H9 (cell line): ENCODE data around the gene USP14. TPM values are rescaled to one million over a fixed set of nuclear protein-coding genes. Genes with fewer than 3 reads are reported as not detected.

ENCODE experiments used
- DNase-seq: peaks from one replicate; pipeline ENCODE4 v3.0.0-alpha.2; 2017
- H2AFZ ChIP-seq: one replicate; pipeline ENCODE4 v1.6.1; 2013; ENCODE audit warnings: mild to moderate bottlenecking, low read length, control low read depth, moderate library complexity
- H2AK5ac ChIP-seq: 2 replicates; pipeline ENCODE4 v1.6.1; 2013; ENCODE audit warnings: low read length, control low read depth, mixed read lengths; ENCODE audit not compliant: insufficient read length
- H2BK120ac ChIP-seq: one replicate; pipeline ENCODE4 v1.6.1; 2013; ENCODE audit warnings: low read depth, mild to moderate bottlenecking, low read length, control low read depth, inconsistent platforms; ENCODE audit not compliant: poor library complexity, severe bottlenecking
- H2BK12ac ChIP-seq: 2 replicates; pipeline ENCODE4 v1.6.1; 2013; ENCODE audit warnings: low read length, control low read depth, mixed read lengths, low read depth; ENCODE audit not compliant: insufficient read length
- H2BK15ac ChIP-seq: 2 replicates; pipeline ENCODE4 v1.6.1; 2013; ENCODE audit warnings: low read depth, low read length, control low read depth
- H2BK20ac ChIP-seq: one replicate; pipeline ENCODE4 v1.6.1; 2013; ENCODE audit warnings: low read depth, mild to moderate bottlenecking, low read length, control low read depth, inconsistent platforms; ENCODE audit not compliant: poor library complexity, severe bottlenecking
- H2BK5ac ChIP-seq: 2 replicates; pipeline ENCODE4 v1.6.1; 2013; ENCODE audit warnings: low read length, control low read depth, mixed read lengths; ENCODE audit not compliant: insufficient read length
- H3K14ac ChIP-seq: 2 replicates; pipeline ENCODE4 v1.6.1; 2013; ENCODE audit warnings: low read length, control low read depth; ENCODE audit not compliant: insufficient read depth
- H3K18ac ChIP-seq: 2 replicates; pipeline ENCODE4 v1.6.1; 2013; ENCODE audit warnings: low read depth, mild to moderate bottlenecking, mixed read lengths, low read length, control low read depth; ENCODE audit not compliant: insufficient read length
- H3K23ac ChIP-seq: 2 replicates; pipeline ENCODE4 v1.6.1; 2013; ENCODE audit warnings: low read length, control low read depth, mixed read lengths, low read depth; ENCODE audit not compliant: insufficient read length
- H3K23me2 ChIP-seq: 2 replicates; pipeline ENCODE4 v1.6.1; 2013; ENCODE audit warnings: low read depth, mild to moderate bottlenecking, mixed read lengths, low read length, control low read depth; ENCODE audit not compliant: insufficient read length, poor library complexity, severe bottlenecking
- H3K27ac ChIP-seq: 2 replicates; pipeline ENCODE4 v1.5.1; 2013; ENCODE audit warnings: low read length, control low read depth, mixed read lengths, low read depth; ENCODE audit not compliant: insufficient read length
- H3K27me3 ChIP-seq: 2 replicates; pipeline ENCODE4 v1.6.1; 2013; ENCODE audit warnings: low read length, control low read depth, inconsistent platforms; ENCODE audit not compliant: insufficient read depth
- H3K4ac ChIP-seq: 2 replicates; pipeline ENCODE4 v1.6.1; 2013; ENCODE audit warnings: low read depth, mild to moderate bottlenecking, control low read depth, inconsistent platforms, low read length, moderate library complexity
- H3K4me1 ChIP-seq: 2 replicates; pipeline ENCODE4 v1.6.1; 2013; ENCODE audit warnings: low read length, control low read depth, inconsistent platforms; ENCODE audit not compliant: insufficient read depth
- H3K4me2 ChIP-seq: 2 replicates; pipeline ENCODE4 v1.6.1; 2013; ENCODE audit warnings: low read length, control low read depth, mixed read lengths; ENCODE audit not compliant: insufficient read length, insufficient read depth
- H3K56ac ChIP-seq: 2 replicates; pipeline ENCODE4 v1.6.1; 2013; ENCODE audit warnings: low read depth, mild to moderate bottlenecking, mixed read lengths, low read length, control low read depth; ENCODE audit not compliant: insufficient read length
- H3K79me1 ChIP-seq: 2 replicates; pipeline ENCODE4 v1.6.1; 2013; ENCODE audit warnings: low read depth, mild to moderate bottlenecking, moderate library complexity, low read length, control low read depth, inconsistent platforms; ENCODE audit not compliant: insufficient read depth, poor library complexity, severe bottlenecking
- H3K79me2 ChIP-seq: 2 replicates; pipeline ENCODE4 v1.6.1; 2013; ENCODE audit warnings: low read length, control low read depth, inconsistent platforms; ENCODE audit not compliant: insufficient read depth
- H3K9ac ChIP-seq: 2 replicates; pipeline ENCODE4 v1.6.1; 2013; ENCODE audit warnings: low read length, control low read depth, mixed read lengths; ENCODE audit not compliant: insufficient read length; ENCODE audit errors: extremely low read depth
- H3K9me3 ChIP-seq: one replicate; pipeline ENCODE4 v1.6.1; 2013; ENCODE audit warnings: low read depth, low read length, inconsistent platforms; ENCODE audit not compliant: control insufficient read depth
- H3T11ph ChIP-seq: one replicate; pipeline ENCODE4 v1.6.1; 2013; ENCODE audit warnings: mild to moderate bottlenecking, low read length, control low read depth, inconsistent platforms
- H4K20me1 ChIP-seq: one replicate; pipeline ENCODE4 v1.6.1; 2013; ENCODE audit not compliant: control insufficient read depth, insufficient read length, insufficient read depth
- H4K5ac ChIP-seq: 2 replicates; pipeline ENCODE4 v1.6.1; 2013; ENCODE audit warnings: low read depth, mild to moderate bottlenecking, mixed read lengths, low read length, control low read depth; ENCODE audit not compliant: insufficient read length
- H4K8ac ChIP-seq: replicated peaks from 2 replicates; pipeline ENCODE4 v1.6.1; 2013; ENCODE audit warnings: low read length, control low read depth, mixed read lengths, low read depth; ENCODE audit not compliant: insufficient read length
- H4K91ac ChIP-seq: 2 replicates; pipeline ENCODE4 v1.6.1; 2013; ENCODE audit warnings: low read depth, mild to moderate bottlenecking, moderate library complexity, mixed read lengths, low read length, control low read depth; ENCODE audit not compliant: insufficient read length
- H3K27ac Mint-ChIP-seq, 3 experiments: 2 replicates in 2 of 3; 3 replicates in 1 of 3; pipeline ENCODE4 v1.8.0; 2020 to 2021; ENCODE audit warnings: mixed read lengths in 3 of 3, mild to moderate bottlenecking in 1 of 3, moderate library complexity in 1 of 3
- H3K27me3 Mint-ChIP-seq: 2 replicates; pipeline ENCODE4 v1.8.0; 2021; ENCODE audit warnings: low read depth, mild to moderate bottlenecking, moderate library complexity, mixed read lengths
- H3K36me3 Mint-ChIP-seq, 3 experiments: 2 replicates in 2 of 3; 3 replicates in 1 of 3; pipeline ENCODE4 v1.8.0; 2020 to 2021; ENCODE audit warnings: low read depth in 3 of 3, mixed read lengths in 3 of 3; ENCODE audit not compliant: insufficient read depth in 1 of 3
- H3K4me1 Mint-ChIP-seq, 2 experiments: 2 replicates each; pipeline ENCODE4 v1.8.0; 2020; ENCODE audit warnings: mixed read lengths in 2 of 2
- H3K4me3 Mint-ChIP-seq, 2 experiments: 2 replicates in 1 of 2; 3 replicates in 1 of 2; pipeline ENCODE4 v1.8.0; 2020 to 2021; ENCODE audit warnings: mild to moderate bottlenecking in 2 of 2, mixed read lengths in 2 of 2, moderate library complexity in 1 of 2
- H3K9me3 Mint-ChIP-seq, 2 experiments: 2 replicates in 1 of 2; 3 replicates in 1 of 2; pipeline ENCODE4 v1.8.0; 2020; ENCODE audit warnings: mild to moderate bottlenecking in 2 of 2, mixed read lengths in 2 of 2, moderate library complexity in 1 of 2
- CTCF ChIP-seq: fragments of 200-600 bp; sonication (generic); conservative IDR thresholded peaks from 3 replicates; pipeline ENCODE4 v1.8.0; 2021; ENCODE audit warnings: antibody characterized with exemption, mild to moderate bottlenecking
- total RNA-seq: library from RNA; stranded (reverse); gene quantifications from 2 replicates; pipeline ENCODE4 v1.2.1, GENCODE V29; 2021

USP14 gene
- total RNA-seq, 1 experiment from 2014 or later = 92.1 TPM

- Histone ChIP-seq H2BK5ac (no peak overlapping the region), H3K23me2 (no peaks in the 10 kb centered on the region), H3K14ac (no peak overlapping the region), H3K23ac (no peak overlapping the region), H2BK120ac (no peak overlapping the region), H3K4me2 (no peak overlapping the region), H3K56ac (no peak overlapping the region), H3K79me1 (no peaks in the 10 kb centered on the region), H2BK12ac (no peak overlapping the region), H3K27ac (no peak overlapping the region), H3K4me1 (no peaks in the 10 kb centered on the region), H2BK15ac (no peak overlapping the region), H3K18ac (no peak overlapping the region), H3K27me3 (no peaks in the 10 kb centered on the region), H2AFZ (no peak overlapping the region), H2AK5ac (no peak overlapping the region), H4K5ac (no peak overlapping the region), H3K9me3 (no peaks in the 10 kb centered on the region), H4K8ac (no peak overlapping the region), H3K9ac (no peak overlapping the region), H3T11ph (no peak overlapping the region), H4K20me1 (no peaks in the 10 kb centered on the region), H2BK20ac (no peak overlapping the region), H3K4ac (no peak overlapping the region), H4K91ac (no peak overlapping the region), H3K79me2 (no peaks in the 10 kb centered on the region)
- H3K4me1 Mint-ChIP-seq = no peaks in the 10 kb centered on the region
- H3K27me3 Mint-ChIP-seq = no peaks in the 10 kb centered on the region
- no peak for TF ChIP-seq CTCF
- H3K9me3 Mint-ChIP-seq = no peaks in the 10 kb centered on the region
- DNase-seq = no peak
- H3K4me3 Mint-ChIP-seq = no peak overlapping the region
- H3K27ac Mint-ChIP-seq = no peak overlapping the region
- H3K36me3 Mint-ChIP-seq = peaks cover 5 to 41% (median 33%) of the 10 kb centered on the region in 3 experiments; a peak in 6 of 7 replicates
These were observed 23.4 kb downstream of the USP14 start for GRCh38 chr18:181711-182110.
